CD4-positive, alpha-beta T cell treated with Interleukin-6 for 4 hours (primary cell): ENCODE results near the gene CARM1.
A peak's percentile ranks its signal among the peaks of the same experiment; 100 is the strongest.

Experiments used
- DNase-seq: peaks from one replicate; pipeline ENCODE4 v3.0.0-alpha.2; 2020; ENCODE audit warnings: mixed read lengths

The CARM1 gene

DNA sequence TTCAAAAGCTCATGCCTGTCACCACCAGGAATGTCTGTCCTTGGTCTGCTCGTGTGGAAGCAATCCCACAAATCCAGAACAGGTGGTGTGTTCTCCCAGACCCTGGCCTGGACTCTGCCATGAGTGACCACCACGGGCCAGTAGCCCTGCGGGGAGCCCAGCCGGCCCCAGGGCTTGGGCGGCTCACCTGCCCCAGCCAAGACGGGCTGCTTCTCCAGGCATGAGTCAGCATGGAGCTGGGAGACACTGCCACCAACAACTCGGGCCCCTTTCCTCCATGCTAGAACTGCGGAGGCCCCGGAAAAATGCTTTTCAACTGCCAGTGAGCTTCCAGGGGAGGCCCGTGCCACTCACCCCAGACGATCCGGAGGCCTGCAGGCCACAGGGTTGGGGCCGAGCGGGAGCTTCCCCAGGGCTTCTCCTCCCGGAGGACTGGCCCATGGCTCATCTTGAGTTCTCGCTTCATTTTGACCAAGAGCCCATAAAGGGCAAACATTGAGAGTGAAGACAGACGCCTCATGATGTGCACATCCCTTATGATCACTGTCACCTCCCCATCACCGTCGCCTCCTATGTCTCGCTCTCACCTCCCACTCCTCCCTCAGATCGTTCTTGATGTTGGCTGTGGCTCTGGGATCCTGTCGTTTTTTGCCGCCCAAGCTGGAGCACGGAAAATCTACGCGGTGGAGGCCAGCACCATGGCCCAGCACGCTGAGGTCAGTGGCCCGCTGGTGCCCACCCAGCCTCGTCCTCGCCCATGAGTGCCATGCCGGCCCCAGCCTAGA lies 40.4 kb downstream of the CARM1 start:
- no peak for DNase-seq

DNA sequence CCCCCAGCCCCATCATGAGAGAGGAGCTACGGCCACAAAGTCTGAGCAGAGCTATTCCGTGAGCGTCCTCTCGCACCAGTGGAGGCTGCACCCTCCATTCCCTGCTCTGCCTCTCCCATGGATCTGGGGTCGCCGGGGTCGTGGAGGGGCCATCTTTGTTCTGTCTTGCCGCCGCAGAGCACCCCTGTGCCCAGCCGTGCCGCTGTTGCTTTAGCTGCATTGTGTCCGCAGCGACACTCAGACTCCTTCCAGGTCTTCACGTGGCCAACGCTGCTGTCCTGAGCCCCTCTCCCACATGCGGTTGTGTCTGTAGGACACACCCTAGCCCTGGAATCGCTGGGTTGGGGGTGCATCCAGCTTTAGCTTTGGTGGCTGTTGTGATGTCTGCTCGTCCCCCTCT lies 41.3 kb downstream of the CARM1 start:
- DNase-seq: no peak

DNA sequence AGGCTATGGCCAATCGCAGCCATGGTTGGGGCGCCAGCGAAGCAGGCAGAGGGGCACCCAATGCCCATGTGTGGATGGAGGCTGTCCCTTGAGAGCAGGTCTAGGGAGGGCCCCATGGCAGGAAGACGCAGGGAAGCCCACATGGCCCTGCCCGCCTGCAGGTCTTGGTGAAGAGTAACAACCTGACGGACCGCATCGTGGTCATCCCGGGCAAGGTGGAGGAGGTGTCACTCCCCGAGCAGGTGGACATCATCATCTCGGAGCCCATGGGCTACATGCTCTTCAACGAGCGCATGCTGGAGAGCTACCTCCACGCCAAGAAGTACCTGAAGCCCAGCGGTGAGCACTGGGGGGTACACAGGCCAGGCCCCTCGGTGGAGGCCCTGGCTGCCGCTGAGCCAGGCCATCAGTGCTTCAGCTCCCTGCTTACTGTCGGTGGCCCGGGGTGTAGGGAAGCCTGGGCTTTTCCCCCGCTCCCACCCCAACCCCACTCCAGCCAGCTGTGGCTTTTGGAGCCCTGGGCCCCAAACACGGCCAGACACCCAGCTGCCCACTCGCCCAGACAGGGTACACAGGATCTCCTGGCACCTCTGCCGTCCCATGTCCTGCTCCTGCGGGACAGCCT lies 42.5 kb downstream of the CARM1 start:
- DNase-seq: no peak

DNA sequence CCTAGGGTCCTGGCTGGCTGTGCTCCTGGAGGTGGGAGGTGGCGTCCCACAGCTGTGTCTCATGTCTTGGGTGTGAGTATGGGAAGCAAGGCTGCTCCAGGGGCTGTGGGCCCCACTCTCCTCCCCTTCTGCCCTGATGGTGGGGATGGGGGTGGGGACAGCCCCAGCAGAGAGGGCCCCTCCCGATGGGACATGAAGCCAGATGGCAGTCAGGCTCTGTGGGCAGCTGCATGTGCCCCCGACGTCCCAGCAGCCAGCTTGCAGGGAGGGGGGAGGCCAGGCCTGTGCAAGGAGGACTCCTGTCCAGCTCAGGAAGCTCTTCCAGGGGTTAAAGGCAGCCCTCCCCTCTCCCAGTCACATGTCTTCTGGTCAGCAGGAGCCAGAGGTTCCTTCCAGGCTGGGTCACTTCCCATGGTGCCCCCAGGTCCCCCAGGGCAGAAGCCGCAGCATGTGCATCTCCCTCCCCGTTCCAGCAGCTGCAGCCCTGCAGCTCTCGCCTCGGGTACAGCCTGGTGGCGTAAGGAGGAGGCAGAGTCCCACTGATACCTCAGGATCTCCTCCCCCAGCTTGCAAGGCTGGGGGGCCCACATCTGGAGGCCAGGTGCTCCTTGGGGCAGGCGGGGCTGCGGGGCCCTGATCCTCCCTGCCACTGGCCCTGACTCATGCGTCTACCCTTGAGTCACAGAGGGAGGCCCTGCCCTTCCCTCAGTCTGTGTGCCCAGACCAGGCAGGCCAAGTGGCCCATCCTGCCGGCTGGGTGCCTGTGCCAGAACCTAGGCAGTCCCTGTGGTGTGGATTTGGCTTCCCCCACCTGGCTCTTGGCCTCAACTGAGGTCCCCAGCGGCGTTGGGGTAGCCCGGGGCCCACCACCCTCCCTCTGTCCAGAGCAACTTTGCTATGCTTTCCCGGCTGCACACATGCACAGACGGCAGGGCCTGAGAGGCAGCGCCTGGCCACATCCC lies 44.1 kb downstream of the CARM1 start:
- DNase-seq: no peak

DNA sequence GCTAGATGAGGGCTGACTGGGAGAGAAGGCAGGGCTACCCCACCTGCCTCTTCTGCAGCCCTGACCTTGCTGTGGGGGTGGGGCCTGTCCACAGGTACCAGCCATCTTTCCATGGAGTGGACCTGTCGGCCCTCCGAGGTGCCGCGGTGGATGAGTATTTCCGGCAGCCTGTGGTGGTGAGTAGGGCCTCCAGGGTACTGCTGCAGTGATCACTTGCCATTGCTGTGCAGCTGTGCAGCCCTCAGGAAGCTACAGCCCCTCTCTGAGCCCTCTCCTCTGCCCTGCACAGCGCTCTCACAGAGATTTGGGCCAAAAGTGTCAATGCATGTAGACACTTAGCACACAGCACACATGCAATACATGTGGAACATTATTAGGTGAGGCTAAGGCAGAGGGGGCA lies 45.2 kb downstream of the CARM1 start:
- DNase-seq: no peak

DNA sequence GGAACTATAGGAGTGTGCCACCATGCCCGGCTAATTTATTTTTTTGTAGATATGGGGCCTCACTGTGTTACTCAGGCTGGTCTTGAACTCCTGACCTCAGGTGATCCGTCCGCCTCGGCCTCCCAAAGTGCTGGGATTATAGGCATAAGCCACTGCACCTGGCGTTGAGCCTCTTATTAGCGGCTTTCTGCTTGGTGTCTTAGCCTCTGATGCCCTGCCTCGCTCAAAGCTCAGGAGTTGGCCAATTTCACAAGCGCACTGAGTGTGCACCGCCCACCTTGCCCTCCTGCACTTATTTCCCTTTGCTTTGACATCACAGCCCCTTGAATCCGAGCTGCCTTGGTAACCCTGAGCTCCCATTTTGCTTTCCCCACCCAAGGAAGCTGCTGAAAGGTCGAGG lies 47.0 kb downstream of the CARM1 start:
- no peak for DNase-seq

DNA sequence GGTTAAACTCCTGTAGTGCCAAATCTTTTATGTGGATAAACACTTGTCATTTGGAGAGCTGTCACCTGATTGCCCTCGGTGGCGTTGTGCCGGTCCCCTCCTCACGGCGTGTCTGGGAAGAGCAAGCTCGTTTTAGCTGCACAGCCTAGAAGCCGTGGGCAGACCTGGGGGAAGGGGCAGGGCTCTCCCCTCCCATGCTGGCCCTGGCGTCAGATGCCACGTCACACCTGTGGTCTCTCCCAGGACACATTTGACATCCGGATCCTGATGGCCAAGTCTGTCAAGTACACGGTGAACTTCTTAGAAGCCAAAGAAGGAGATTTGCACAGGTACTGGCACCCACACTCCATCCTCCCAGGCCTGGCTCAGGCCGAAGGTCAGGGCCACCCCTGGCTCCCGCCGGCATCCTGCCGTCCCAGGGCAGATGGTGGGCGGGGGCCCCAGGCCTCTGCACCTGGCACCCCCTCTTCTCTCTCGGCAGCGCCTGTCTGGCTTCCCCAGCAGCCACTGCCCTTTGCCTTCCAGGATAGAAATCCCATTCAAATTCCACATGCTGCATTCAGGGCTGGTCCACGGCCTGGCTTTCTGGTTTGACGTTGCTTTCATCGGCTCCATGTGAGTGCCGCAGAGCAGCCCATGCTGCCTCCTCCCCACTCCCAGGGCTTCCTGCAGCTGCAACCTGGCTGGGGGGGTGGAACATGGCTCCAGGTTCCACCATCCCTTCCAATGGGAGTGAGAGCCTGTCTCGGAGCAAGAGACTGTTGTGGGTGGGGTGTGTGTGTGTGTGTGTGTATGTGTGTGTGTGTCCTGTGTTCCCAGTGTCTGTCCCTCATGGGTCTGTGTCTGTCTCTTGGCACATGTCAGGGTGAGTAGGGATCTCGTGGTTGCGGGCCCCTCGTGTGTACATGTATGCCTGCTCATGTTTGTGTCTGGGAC lies 48.3 kb downstream of the CARM1 start:
- DNase-seq: no peak

DNA sequence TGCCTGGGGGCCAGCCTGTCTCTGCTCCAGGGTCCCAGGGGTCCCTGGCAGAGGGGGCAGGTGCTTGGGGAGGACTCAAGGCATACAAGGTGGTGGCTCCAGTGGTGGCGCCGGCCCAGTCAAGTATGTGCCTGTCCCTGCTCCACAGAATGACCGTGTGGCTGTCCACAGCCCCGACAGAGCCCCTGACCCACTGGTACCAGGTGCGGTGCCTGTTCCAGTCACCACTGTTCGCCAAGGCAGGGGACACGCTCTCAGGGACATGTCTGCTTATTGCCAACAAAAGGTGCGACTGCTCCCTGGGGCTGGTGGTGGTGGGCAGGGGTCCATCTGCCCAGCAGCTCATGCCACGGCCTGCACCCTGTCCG lies 48.9 kb downstream of the CARM1 start:
- DNase-seq: no peak

DNA sequence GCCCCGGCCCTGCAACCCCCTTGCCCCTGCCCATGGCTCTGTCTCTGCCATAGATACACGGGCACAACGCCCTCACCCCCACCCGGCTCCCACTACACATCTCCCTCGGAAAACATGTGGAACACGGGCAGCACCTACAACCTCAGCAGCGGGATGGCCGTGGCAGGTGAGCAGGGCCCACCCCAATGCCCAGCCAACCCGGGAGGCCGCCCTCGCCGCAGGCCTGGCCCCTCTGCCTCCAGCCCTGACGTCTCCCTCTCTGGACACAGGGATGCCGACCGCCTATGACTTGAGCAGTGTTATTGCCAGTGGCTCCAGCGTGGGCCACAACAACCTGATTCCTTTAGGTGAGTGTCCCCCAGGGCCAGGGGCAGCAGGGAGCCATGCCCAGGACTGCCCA lies 49.4 kb downstream of the CARM1 start:
- no peak for DNase-seq

DNA sequence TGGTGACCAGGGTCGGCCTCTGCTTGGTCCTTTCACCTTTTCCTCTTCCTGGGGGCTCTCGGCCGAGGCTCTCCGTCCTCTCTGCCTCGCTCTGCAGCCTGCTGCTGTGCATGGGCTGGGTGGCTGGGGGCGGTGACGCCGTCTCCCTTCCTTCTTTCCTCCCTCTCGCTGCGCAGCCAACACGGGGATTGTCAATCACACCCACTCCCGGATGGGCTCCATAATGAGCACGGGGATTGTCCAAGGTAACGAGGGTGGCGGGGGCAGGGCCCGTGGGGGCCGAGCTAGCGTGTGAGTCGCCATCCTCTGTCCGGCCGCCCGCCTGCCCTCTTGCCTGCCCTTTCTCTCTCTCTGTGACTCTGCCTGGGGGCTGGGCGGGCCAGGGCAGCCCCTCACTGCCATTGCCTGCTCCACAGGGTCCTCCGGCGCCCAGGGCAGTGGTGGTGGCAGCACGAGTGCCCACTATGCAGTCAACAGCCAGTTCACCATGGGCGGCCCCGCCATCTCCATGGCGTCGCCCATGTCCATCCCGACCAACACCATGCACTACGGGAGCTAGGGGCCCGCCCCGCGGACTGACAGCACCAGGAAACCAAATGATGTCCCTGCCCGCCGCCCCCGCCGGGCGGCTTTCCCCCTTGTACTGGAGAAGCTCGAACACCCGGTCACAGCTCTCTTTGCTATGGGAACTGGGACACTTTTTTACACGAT lies 50.0 kb downstream of the CARM1 start:
- DNase-seq: no peak

DNA sequence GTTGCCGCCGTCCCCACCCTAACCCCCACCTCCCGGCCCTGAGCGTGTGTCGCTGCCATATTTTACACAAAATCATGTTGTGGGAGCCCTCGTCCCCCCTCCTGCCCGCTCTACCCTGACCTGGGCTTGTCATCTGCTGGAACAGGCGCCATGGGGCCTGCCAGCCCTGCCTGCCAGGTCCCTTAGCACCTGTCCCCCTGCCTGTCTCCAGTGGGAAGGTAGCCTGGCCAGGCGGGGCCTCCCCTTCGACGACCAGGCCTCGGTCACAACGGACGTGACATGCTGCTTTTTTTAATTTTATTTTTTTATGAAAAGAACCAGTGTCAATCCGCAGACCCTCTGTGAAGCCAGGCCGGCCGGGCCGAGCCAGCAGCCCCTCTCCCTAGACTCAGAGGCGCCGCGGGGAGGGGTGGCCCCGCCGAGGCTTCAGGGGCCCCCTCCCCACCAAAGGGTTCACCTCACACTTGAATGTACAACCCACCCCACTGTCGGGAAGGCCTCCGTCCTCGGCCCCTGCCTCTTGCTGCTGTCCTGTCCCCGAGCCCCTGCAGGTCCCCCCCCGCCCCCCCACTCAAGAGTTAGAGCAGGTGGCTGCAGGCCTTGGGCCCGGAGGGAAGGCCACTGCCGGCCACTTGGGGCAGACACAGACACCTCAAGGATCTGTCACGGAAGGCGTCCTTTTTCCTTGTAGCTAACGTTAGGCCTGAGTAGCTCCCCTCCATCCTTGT lies 50.7 kb downstream of the CARM1 start:
- DNase-seq: no peak

DNA sequence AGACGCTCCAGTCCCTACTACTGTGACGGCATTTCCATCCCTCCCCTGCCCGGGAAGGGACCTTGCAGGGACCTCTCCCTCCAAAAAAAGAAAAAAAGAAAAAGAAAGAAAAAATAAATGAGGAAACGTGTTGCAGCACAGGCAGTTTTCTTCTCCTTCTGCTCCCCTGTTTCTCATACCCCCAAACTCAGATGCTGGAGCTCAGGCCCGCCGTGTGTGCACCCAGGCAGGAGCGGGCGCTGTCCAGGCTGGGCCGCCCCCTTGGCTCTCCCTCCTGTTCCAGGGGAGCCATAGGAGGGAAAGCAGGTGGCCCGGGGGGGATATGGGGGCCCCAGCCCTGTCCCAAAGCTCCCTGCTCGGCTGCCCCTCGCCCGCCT lies 51.3 kb downstream of the CARM1 start:
- DNase-seq: no peak

DNA sequence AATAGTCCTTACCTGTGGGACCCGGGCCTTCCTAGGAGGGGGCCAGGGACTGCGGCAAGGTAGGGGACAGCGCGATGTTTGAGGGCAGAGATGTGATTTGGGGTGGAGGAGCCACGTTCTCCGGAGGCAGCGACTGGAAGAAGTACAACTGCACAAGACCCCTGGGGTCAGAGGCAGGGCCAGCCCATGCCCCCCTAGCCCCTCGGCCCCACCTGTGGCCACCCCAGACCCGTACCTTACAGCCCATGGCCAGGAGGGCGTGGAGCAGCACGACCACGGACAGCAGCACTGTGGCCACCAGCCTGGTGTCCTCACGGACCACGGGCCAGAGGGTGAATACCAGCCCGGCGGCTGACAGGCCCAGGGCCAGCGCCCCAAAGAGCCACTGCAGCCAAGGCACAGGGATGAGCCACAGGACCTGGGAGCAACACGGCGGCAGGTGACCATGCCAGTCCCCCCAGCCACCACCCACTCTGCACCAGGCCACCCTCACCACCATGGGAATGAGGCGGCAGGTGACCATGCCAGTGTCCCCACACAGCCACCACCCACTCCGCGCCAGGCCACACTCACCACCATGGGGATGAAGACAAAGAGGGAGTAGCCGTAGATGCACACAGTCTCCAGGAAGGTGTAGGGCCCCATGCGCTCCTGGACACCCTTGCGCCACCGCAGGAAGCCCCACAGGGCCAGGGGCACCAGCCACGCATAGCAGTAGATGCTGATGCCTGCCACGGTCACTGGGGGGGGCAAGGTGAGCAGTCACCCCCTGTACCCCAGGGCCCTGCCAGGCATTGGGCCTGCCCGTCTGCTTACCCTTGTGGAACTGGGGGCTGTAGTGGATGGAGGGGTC lies 52.1 kb downstream of the CARM1 start:
- no peak for DNase-seq

DNA sequence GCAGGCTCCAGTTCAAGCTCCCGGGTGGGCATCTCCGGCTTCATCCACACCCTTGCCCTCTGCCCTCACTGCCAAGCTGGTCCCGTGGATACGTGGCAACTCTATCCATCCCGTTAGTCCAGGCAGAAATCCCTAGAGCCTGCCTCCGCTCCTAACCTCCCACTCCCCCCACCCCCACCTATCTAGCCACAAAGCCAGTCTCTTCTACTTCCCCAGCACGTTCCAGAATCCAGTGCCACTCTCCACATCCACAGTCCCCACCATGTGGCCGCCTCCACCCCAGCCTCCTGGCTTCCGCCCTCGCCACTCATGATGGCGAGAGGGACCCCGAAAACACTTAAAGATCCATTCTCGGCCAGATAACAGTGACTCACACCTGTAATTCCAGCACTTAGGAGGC lies 53.2 kb downstream of the CARM1 start:
- no peak for DNase-seq

DNA sequence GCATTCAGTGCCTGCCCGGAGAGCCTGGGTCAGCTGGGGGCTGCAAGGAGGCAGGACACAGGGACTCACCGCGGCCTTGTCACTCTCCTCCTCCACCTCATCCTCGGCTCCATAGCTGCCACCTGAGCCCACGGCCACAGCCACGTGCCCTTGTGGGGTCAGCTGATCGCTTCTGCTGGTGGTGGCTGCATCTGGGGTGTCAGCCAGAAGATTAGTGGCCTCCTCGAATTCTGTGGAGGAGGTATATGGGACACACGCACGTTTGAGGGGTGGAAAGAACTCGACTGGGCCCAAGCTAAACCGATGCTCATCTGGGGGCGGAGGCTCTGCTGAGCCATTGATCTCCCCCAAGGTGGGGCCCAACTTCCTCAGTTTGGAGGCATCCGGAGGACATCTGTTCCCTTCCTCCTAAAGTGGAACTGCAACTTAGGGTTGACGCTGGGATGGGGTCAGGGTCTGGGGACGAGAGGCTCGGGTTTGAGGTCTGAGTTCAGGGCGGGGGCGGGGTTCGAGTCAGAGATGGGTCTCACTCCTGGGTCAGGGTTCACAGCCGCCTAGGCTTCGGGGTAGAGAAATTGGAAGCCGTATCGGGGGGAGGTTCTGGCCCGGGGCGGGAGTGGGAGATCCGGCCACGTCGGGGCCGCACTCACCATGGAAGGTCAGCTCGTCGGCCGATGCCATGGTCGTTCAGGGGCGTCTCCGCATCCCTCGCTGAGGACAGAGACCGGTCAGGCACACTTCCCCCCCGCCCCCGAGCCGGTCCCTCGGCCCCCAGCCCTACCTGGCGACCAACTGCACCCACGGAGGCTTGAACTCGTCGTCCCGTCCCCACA lies 56.6 kb downstream of the CARM1 start:
- peak; percentile 20 for DNase-seq

DNA sequence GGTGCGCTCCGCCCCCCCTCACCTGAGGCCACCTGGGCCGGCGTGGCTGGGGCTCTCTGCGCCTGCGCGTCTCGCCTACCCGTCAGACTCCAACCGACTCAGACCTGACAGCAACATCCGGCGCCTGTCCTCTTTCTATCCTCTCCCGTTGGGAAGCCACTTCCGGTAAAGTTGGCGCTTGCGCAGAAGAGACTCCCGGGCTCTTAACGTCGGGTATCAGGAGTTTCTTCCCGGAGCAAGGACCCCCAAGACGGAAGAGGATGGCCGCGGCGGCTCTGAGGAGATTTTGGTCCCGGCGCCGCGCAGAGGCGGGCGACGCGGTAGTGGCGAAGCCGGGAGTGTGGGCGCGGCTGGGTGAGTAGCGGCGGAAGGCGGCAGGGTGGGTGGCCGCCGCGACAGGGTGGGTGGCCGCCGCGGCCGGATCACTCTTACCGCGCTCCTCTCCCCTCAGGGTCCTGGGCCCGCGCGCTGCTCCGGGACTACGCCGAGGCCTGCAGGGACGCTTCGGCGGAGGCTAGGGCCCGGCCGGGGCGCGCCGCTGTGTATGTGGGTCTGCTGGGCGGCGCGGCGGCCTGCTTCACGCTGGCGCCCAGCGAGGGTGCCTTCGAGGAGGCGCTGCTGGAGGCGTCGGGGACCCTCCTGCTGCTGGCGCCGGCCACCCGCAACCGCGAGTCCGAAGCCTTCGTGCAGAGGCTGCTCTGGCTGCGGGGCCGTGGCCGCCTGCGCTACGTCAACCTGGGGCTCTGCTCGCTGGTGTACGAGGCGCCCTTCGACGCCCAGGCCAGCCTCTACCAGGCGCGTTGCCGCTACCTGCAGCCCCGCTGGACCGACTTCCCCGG lies 57.4 kb downstream of the CARM1 start, which contains the start of the genes TIMM29 and YIPF2:
TSS of gene TIMM29 (plus strand) at position 249 of the 839 bp plus-strand sequence. CDS start at position 261, 12 bp downstream.
TSS of gene YIPF2 (minus strand) at position 77 of the 839 bp plus-strand sequence. CDS start 229 bp downstream, outside the sequence.
- peak; percentile 95 for DNase-seq

DNA sequence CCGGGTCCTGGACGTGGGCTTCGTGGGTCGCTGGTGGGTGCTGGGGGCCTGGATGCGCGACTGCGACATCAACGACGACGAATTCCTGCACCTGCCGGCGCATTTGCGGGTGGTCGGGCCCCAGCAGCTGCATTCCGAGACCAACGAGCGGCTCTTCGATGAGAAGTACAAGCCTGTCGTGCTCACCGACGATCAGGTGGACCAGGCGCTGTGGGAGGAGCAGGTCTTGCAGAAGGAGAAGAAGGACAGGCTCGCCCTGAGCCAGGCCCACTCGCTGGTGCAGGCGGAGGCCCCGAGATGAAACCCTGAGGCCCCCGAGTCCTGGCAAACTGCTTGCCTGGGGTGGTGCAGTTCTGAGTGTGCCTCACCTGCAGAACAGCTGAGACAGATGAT lies 58.0 kb downstream of the CARM1 start:
- no peak for DNase-seq
